Measurements from ENCODE around the gene BEND6. TPM values are rescaled to one million over a fixed set of nuclear protein-coding genes. Genes with fewer than 3 reads are reported as not detected.
"Not testable (repeated sequence)": the region's sequence is repeated elsewhere in the genome, so short reads cannot be mapped to it uniquely, and the experiment has no call there.

BEND6 gene
- total RNA-seq, 2 donors from 2014 or later = not detected

DNA sequence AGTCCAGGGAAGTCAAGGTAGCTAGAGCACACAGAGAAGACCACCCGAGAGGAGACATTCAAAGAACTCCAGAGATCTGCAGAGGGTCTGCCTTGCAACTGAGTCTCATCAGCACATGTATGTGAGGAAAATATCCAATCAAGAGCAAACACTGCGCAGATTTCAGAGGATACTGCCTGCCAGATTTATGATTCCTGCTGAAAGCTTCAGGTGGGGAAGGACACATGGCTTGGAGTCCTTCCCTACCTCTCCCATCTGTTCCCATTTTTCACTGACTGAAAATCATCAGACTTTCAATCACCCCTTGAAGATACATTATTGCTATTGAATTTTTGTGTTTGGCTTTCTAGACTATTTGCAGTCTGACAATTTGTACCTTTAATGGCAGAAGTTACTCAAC is 84.0 kb downstream of the BEND6 start:
- no peak overlapping the region for H3K27ac Mint-ChIP-seq
- DNase-seq (ENCODE audit: low spot score in 2 of 2) = no peak
- H3K9me3 Mint-ChIP-seq = no peaks in the 10 kb centered on the region
- no peaks in the 10 kb centered on the region for H3K36me3 Mint-ChIP-seq
- no peak for ATAC-seq

- Mint-ChIP-seq H3K36me3 (no peaks in the 10 kb centered on the region), H3K9me3 (no peaks in the 10 kb centered on the region), H3K27ac (no peak overlapping the region)
- DNase-seq (ENCODE audit: low spot score in 2 of 2) (no peak), ATAC-seq (no peak)
Observed at GRCh38 chr6:57040011-57040410, 85.1 kb downstream of the BEND6 start.

GRCh38 chr6:57044061-57044460 is 89.2 kb downstream of the BEND6 start:
- not testable (repeated sequence) for H3K27ac Mint-ChIP-seq; H3K9me3 Mint-ChIP-seq; ATAC-seq; DNase-seq (ENCODE audit: low spot score in 2 of 2)
- H3K36me3 Mint-ChIP-seq = peaks cover 5 to 11% of the 10 kb centered on the region in 2 donors

DNA sequence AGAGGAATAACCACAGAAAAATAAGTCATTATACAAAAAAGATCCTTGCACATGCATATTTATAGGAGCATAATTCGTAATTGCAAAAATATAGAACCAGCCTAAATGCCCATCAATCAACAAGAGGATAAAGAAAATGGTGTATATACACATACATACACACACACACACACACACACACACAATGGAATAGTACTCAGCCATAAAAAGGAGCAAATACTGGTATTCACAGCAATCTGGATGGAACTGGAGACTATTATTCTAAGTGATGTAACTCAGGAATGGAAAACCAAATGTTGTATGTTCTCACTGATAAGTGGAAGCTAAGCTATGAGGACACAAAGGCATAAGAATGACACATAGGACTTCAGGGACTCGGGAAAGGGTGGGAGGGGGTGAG is 89.7 kb downstream of the BEND6 start:
- H3K9me3 Mint-ChIP-seq = no peaks in the 10 kb centered on the region
- no peak overlapping the region for H3K27ac Mint-ChIP-seq
- H3K36me3 Mint-ChIP-seq = peaks cover 5 to 11% of the 10 kb centered on the region in 2 donors
- DNase-seq (ENCODE audit: low spot score in 2 of 2) = no peak
- ATAC-seq = no peak

DNA sequence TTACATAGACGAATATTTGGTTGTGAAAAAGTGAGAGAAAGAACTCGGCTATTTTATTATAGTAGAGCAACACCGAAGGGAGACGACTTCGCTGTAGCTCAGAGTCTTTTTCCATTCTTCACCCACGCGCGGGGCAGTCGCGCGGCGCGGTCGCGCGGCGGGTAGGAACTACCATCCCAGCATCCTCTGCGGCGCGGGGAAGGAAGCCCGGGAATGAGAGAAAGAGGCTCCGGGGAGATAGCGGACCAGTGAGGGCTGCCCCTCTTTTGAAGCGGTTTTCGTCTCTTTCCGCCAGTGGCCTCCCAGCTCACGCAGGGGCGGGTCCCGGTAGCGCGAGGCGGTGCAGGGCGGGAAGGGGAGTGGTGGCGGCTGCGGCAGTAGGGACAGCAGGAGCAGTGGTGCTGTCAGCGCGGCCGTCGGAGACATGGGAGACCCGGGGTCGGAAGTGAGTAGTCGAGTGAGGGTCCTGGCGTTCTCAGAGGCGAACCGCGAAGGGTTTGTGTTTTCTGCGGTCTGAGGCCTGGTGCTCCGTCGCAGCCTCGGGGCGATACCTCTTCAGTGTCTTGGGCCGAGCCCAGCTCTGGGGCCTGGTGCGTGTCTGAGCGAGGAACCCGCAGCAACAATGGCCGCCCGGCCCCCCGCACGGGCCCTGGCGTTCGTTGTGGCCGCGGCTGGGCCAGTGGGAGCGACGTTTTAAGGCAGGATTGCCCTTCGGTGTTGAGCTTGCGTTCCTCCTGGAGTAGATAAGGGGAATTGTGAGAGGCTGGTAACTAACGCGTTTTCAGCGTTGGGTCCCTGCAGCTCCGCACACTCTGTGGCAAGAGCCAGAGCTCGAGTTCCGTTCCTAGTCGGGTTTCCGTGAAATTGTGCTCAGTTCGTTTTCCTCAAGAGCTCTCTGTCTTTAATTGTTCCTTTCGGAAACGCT is 91.7 kb downstream of the BEND6 start, which contains the start of gene KIAA1586:
TSS of gene KIAA1586 (plus strand) at position 362 of the 925 bp plus-strand sequence. CDS start at position 425, 63 bp downstream.
- ATAC-seq = peak; percentile 97 to 98
- peaks cover 9 to 29% of the 10 kb centered on the region in 2 donors for H3K36me3 Mint-ChIP-seq
- DNase-seq (ENCODE audit: low spot score in 2 of 2) = peak; percentile 83 to 90
- H3K27ac Mint-ChIP-seq = peak within 1 kb of the TSS; percentile 88 to 94
- not testable (repeated sequence) for H3K9me3 Mint-ChIP-seq

DNA sequence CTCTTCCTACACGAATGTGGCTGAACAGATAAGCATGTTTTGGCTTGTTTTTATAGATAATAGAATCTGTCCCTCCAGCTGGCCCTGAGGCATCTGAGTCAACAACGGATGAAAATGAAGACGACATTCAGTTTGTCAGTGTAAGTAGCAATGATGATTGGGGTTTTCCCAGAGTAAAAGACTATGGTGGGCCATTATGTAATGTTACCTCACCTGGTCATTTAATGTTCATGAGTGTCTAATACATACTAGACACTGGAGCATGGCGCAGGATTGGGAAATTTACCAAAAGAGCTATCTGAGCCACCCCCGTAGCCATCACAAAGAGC is 92.3 kb downstream of the BEND6 start:
- DNase-seq (ENCODE audit: low spot score in 2 of 2); H3K27ac Mint-ChIP-seq; H3K9me3 Mint-ChIP-seq: not testable (repeated sequence)
- H3K36me3 Mint-ChIP-seq = peaks cover 9 to 30% of the 10 kb centered on the region in 2 donors
- ATAC-seq = peak; percentile 11 to 19

GRCh38 chr6:57047859-57048258 is 93.0 kb downstream of the BEND6 start:
- H3K9me3 Mint-ChIP-seq; ATAC-seq; DNase-seq (ENCODE audit: low spot score in 2 of 2): not testable (repeated sequence)
- H3K36me3 Mint-ChIP-seq = peaks cover 9 to 30% of the 10 kb centered on the region in 2 donors
- peak overlapping the region in 1 of 2 donors; percentile 78 for H3K27ac Mint-ChIP-seq

GRCh38 chr6:57048577-57048976 is 93.7 kb downstream of the BEND6 start:
- no peak for ATAC-seq
- DNase-seq (ENCODE audit: low spot score in 2 of 2) = no peak
- Mint-ChIP-seq H3K27ac (no peak overlapping the region), H3K9me3 (no peaks in the 10 kb centered on the region), H3K36me3 (peaks cover 9 to 30% of the 10 kb centered on the region in 2 donors)

- ATAC-seq (no peak), DNase-seq (ENCODE audit: low spot score in 2 of 2) (no peak)
- Mint-ChIP-seq H3K36me3 (peaks cover 0 to 5% of the 10 kb centered on the region in 2 donors), H3K9me3 (no peaks in the 10 kb centered on the region), H3K27ac (no peak overlapping the region)
Observed at GRCh38 chr6:57063847-57064246, 108.9 kb downstream of the BEND6 start.

DNA sequence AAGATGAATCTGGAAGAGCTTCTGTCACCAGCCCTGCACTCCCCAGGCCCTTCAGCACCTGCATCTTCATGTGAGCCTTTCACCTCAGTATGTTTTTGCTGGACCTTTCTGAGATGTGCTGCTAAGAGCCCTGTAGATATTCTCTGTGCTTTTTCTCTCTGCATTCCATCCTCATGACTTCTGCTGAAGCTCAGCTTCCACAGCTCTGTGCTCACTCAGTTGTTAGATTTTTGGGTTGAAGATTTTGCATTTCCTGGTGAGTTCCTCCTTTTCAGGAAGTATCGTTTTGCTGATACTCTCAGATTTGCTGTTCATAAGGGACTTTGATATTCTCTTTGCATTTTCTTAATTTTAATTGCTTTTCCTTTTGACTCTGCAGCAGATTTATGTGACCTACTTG is 109.9 kb downstream of the BEND6 start:
- ATAC-seq = no peak
- no peak for DNase-seq (ENCODE audit: low spot score in 2 of 2)
- Mint-ChIP-seq H3K36me3 (peaks cover 0 to 5% of the 10 kb centered on the region in 2 donors), H3K27ac (peak overlapping the region in 1 of 2 donors; percentile 41), H3K9me3 (no peaks in the 10 kb centered on the region)

DNA sequence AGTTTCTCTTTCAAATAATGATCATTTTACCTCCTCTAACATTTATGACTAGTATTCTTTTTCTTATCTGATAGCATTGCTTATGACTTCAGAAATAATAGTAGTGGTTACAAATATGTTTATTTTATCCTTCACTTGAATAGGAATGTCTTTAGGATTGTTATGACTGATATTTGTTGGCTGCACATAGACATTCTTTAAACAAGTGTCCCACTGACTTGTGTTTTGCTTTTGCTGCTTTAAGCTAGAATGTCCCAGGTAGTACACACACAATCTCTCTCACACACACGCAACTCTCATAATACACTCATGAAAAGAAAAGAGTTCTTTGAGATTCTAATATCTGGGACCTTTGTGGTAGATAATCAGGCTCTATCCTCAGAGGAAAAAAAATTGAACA is 113.2 kb downstream of the BEND6 start:
- ATAC-seq (no peak), DNase-seq (ENCODE audit: low spot score in 2 of 2) (no peak)
- no peaks in the 10 kb centered on the region for H3K36me3 Mint-ChIP-seq
- H3K9me3 Mint-ChIP-seq = no peaks in the 10 kb centered on the region
- H3K27ac Mint-ChIP-seq = peak overlapping the region in 1 of 2 donors; percentile 65

GRCh38 chr6:57069228-57069627 is 114.3 kb downstream of the BEND6 start:
- Mint-ChIP-seq H3K9me3 (no peaks in the 10 kb centered on the region), H3K27ac (no peak overlapping the region), H3K36me3 (peaks cover 0 to 5% of the 10 kb centered on the region in 2 donors)
- ATAC-seq = no peak
- no peak for DNase-seq (ENCODE audit: low spot score in 2 of 2)

DNA sequence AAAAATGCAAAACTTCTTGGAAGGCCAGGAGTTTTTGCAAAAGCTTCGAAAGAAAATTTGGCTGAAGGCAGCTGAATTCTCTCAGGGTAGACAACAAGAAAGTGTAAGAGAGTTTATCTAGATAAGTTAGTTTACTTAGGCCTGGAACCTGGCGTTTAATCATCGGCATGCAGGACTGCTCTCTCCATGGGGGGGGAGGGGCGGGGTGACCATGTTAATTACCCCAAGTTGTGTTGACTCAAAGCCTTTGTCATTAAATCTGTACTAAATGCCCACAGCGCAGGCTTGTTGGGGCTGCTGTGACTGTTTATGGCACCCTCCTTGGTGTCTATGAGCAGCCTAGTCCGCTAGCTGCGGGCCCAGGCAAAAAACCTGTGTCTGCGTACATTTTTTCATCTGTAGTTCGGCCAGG is 115.0 kb downstream of the BEND6 start:
- ATAC-seq = no peak
- DNase-seq (ENCODE audit: low spot score in 2 of 2) = no peak
- Mint-ChIP-seq H3K27ac (no peak overlapping the region), H3K36me3 (peaks cover 0 to 5% of the 10 kb centered on the region in 2 donors), H3K9me3 (peaks cover 0 to under 1% of the 10 kb centered on the region in 2 donors)

GRCh38 chr6:57072108-57072507 is 117.2 kb downstream of the BEND6 start:
- ATAC-seq (no peak), DNase-seq (ENCODE audit: low spot score in 2 of 2) (no peak)
- Mint-ChIP-seq H3K9me3 (peaks cover 0 to 5% of the 10 kb centered on the region in 2 donors), H3K27ac (peak overlapping the region in 1 of 2 donors; percentile 44), H3K36me3 (peaks cover 0 to 5% of the 10 kb centered on the region in 2 donors)

DNA sequence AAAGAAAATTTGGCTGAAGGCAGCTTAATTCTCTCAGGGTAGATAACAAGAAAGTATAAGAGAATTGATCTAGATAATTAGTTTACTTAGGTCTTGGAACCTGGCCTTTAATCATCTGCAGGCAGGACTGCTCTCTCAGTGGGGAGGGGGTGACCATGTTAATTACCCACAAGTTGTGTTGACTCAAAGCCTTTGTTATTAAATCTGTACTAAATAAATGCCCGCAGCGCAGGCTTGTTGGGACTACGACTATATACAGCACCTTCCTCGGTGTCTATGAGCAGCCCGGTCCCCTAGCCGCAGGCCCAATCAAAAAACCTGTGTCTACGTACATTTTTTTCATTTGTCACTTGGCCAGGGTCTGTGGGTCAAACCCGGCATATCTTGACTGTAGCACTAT is 119.5 kb downstream of the BEND6 start:
- DNase-seq (ENCODE audit: low spot score in 2 of 2) (no peak), ATAC-seq (no peak)
- Mint-ChIP-seq H3K27ac (no peak overlapping the region), H3K9me3 (peaks cover 0 to 5% of the 10 kb centered on the region in 2 donors), H3K36me3 (peaks cover 0 to 5% of the 10 kb centered on the region in 2 donors)

- DNase-seq (ENCODE audit: low spot score in 2 of 2) (no peak), ATAC-seq (no peak)
- Mint-ChIP-seq H3K9me3 (peaks cover 0 to 5% of the 10 kb centered on the region in 2 donors), H3K27ac (no peak overlapping the region), H3K36me3 (peaks cover 0 to 6% of the 10 kb centered on the region in 2 donors)
Observed at GRCh38 chr6:57075092-57075491, 120.2 kb downstream of the BEND6 start.
